GM12801 (cell line): ENCODE measurements around the gene SLC22A12.

Experiments used
- CTCF ChIP-seq: IDR thresholded peaks from one replicate; pipeline ENCODE4 v1.5.1; 2011; ENCODE audit warnings: control low read depth; ENCODE audit not compliant: insufficient read length; ENCODE audit errors: extremely low read depth

The SLC22A12 gene

GRCh38 chr11:64570341-64570740 lies 20.7 kb upstream of the SLC22A12 start:
- no peak for TF ChIP-seq CTCF

GRCh38 chr11:64571050-64571409 lies 20.0 kb upstream of the SLC22A12 start:
- TF ChIP-seq CTCF: no peak

GRCh38 chr11:64571410-64572091 lies 19.5 kb upstream of the SLC22A12 start:
- TF ChIP-seq CTCF: no peak

GRCh38 chr11:64572143-64572542 lies 18.9 kb upstream of the SLC22A12 start:
- TF ChIP-seq CTCF: no peak

GRCh38 chr11:64577202-64577601 lies 13.8 kb upstream of the SLC22A12 start:
- no peak for TF ChIP-seq CTCF

- TF ChIP-seq CTCF: no peak
Observed at GRCh38 chr11:64580412-64580811, 10.6 kb upstream of the SLC22A12 start.

- no peak for TF ChIP-seq CTCF
Observed at GRCh38 chr11:64581057-64581523, 9.9 kb upstream of the SLC22A12 start.
